HG03571 (cell line): ENCODE results near the gene DPM3.
"Not testable (repeated sequence)": the region's sequence is repeated elsewhere in the genome, so short reads cannot be mapped to it uniquely, and the experiment has no call there.

Experiments
- ATAC-seq: cut with Tn5 transposase; IDR thresholded peaks from one replicate; pipeline ENCODE4 v1.9.1; 2021; ENCODE audit not compliant: unreplicated experiment

The DPM3 gene

DNA sequence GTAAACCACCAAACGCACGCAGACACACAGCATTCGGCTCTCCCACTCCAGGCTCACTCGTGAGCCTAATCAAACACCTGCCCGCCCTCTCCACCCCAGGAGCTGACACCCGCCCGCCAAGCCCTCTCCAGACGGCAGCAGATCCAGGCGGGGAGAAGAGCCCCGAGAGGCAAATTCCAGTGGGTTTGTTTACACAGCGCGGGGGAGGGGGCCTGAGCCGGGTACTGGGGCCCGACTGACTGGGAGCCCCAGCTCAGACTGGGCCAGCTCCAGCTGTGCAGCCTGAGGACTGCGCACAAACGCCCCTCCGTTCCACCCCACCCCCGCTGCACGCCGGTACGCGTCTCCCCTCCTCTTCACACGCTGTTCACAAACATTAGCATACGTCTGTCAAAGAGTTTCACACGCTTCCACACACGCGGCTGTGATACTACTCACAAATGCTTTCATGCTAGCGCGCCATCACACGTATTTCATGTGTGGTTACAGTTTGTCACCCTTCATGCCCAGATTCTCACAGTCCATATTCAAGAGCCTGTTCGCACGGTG lies 13.7 kb downstream of the DPM3 start:
- ATAC-seq: no peak

DNA sequence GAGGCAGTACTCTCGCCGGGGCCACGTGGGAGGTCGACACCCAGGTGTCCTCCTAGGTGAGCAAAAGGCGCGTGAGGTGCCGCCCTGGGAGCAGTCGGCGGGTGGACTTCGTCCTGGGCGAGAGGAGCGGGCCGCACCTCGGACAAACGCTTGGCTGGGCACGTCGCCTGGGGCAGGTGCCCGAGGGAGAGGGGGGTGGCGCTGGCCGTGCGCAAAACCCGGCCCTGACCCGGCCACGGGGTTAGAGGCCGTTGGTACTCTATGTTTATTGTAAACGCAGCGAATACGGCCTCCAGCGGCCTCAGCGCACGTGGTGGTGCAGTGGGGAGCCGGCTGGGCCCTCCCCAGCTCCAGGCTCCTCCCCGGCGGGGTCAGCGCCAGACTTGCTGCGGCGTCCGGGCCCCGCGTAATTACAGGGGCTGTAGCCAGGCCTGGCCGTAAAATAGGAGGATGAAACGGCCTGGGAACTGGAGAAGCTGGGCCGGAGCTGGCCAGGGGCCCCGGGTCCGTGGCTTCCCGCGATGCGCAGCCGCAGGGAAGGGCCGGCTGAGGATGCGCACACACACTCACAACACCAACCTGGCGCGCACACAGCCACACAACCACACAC lies 14.3 kb downstream of the DPM3 start:
- ATAC-seq: no peak

DNA sequence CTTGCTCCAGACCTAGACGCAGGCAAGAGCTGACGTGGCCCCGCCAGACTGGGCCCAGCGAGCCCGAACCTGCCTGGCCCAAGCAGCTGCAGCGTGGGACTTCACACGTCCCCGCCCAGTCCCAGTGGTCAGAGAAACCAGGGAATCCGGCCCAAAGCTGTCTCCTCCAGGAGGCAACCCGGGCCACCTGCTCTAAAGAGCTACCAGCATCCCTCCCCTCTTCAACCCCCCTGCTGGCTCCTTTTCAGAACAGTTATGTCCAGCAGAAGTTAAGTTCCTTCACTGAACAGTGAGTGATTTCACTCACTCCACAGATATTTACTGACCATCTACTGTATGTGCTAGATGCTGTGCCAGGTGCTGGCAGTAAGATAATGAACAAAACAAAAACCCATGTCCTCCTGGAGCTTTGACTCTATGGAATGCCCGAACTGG lies 14.8 kb downstream of the DPM3 start:
- ATAC-seq: no peak

DNA sequence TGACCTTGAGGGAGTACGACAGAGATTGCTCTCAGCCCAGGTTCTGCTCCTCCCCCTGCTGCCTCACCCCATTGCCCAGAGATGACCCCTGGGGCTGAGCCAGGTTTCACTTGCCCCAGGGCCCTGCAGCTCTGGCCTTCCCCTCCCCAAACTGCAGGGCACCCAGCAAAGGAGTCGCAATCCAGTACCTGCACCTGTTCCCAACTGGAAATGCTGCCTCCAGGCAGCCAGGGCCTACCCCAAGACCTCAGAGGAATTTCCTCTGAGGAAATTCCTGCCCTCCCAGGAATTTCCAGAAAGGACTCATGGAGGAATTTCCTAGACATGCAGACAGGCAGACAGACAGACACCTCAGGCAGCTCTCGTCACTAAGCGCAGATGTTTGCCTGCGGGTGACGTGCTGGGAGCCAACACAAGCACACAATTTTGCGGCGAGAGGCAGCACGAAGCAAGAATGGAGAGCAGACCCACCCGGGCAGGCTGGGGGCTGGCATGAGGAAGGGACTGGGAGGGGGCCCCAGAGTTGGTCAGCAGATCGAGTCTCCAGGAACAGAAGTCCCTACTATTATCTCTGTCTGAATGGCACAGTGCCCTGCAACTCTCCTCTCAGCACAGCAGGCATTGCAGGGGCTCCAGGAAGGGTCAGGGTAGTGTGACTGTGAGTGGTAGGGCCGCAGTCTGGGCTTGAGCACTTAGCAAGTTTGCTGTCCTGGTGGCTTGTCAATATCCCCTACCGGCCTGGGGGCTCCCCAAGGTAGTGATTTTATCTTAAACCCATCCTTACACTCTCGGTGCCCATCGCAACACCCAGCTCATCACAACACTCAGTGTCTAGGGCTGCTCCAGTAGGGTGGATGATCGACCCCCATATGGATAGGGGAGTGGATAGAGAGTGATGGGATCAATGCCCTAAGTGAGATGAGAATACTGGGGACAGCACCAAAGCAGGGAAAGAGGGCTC lies 15.5 kb downstream of the DPM3 start:
- ATAC-seq: no peak

DNA sequence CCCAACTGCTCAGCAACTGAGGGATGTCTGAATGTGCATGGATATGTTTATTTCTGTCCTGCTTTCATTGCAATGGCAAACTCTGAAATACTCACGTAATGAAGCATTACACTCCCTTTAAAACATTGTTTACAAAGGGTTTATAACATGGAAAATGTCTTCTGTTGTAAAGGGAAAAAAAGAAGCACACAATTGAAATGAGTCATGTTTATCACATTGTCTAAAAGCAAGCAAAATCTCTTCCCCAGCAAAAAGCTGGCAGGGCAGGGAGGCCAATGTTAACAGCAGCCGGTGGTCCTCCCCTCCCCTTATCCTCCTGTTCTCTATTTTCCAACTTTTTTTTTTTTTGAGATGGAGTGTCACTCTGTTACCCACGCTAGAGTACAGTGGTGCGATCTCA lies 16.5 kb downstream of the DPM3 start:
- no peak for ATAC-seq

DNA sequence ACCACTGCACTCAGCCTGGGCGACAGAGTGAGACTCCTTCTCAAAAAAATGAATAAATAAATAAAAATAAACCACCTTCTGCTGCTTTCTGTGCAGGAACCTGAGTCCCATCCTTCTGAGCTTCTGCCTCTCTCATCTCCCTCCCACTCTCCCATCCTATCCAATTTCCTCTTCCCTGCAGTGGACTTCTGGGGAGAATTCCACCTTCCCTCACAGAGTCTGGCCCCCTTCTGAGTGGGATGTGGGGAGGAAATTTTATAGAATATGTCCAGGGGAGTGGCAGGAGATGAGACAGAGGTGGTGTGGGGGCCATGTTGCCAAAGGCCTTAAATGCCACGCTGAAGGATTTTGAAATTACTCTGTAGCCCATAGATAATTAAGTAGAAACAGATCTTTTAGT lies 18.0 kb downstream of the DPM3 start:
- no peak for ATAC-seq

GRCh38 chr1:155121249-155121648 lies 19.1 kb downstream of the DPM3 start:
- no peak for ATAC-seq

DNA sequence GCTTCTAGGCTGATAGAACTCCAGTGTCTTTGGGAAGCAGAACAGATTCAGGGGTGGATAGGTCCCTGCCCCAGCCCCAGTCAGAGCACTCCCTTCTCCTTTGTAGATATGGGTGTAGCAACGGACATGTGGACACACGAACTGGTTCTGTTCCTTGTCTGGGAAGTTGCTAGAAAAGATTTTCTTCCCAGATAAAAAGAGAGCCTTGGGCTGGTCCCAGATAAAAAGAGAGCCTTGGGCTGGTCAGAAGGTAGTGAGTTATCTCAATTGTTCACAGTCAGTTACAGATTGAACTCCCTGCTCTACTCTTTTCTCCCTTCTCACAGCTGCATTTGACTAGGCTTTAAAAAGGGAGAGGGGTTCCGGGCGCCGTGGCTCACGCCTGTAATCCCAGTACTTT lies 20.1 kb downstream of the DPM3 start:
- ATAC-seq: no peak

- ATAC-seq: not testable (repeated sequence)
Measured at GRCh38 chr1:155118090-155118489, 22.2 kb downstream of the DPM3 start.

- no peak for ATAC-seq
Measured at GRCh38 chr1:155117610-155118009, 22.7 kb downstream of the DPM3 start.

DNA sequence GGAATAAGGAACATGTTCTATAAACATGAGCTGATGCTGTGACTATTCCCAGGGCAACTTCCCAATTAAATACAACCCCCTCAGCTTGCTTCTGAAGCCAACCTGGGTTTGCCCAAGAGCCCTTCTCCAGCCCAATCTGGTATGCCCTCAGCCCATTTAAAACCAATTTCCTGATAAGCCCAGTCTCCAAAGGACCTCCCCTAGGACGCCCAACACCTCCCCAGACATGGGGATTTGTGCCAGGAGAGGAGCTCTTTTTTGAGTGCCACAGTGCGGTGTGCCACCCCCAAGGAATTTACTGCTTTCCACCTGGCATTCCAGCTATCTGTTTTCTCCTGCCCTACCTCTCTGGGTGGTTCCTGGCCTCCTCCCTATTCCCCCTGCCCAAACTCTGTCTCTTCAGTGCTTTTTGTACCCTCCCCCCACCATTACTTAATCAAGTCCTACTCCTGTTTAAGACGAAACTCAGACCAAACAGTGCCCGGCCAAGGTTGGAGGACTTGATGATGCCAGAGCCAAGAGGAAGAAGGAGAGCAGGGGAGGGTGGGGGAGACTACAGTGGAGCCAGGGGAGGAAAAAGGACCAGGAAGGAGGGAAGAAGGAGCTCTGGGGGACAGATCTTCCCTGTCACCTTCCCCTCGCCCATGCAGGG lies 24.1 kb downstream of the DPM3 start:
- ATAC-seq: no peak

GRCh38 chr1:155113450-155113980 lies 26.8 kb downstream of the DPM3 start:
- ATAC-seq: no peak

GRCh38 chr1:155110826-155111225 lies 29.5 kb downstream of the DPM3 start:
- no peak for ATAC-seq

DNA sequence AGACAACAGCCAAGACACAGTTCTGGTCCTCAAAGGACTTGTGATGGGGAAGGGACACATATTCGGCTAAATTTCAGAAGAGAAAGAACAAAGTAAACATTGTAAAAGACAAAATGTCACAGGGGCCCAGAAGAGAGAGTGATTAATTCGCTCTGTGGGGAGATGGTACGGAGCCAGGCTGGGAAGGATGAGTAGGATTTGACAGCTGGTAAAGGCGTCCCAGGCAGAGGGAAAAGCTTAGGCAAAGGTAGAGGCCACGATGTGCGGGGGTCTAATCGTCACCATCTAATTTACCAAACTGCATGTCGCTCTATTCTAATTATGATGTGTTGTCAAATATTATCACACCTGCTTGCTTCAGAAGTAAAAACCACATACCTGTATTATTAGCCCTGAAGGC lies 29.9 kb downstream of the DPM3 start:
- no peak for ATAC-seq

DNA sequence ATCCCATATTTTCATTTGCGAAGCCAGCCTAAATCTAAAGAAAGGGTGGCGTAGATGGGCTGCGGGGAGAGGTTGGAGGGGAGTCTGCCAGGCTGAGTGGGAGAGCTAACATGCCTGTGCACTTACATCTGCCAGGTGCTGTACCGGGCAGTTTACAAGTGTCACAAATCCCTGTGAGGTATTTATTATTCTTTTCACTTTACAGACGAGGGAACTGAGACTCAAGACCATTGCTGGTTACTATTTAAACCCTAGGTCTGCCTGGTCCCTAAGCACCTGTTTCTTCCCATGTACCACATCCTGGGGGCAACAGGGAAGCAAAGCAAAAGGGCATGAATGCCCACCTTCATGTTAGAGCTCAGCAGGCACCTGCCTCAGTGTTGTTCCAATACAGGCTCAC lies 32.0 kb downstream of the DPM3 start:
- ATAC-seq: no peak

GRCh38 chr1:155107309-155108264 lies 32.7 kb downstream of the DPM3 start:
- ATAC-seq: no peak

- ATAC-seq: no peak
Measured at GRCh38 chr1:155106862-155107261, 33.5 kb downstream of the DPM3 start.

GRCh38 chr1:155105604-155106011 lies 34.7 kb downstream of the DPM3 start:
- ATAC-seq: no peak

DNA sequence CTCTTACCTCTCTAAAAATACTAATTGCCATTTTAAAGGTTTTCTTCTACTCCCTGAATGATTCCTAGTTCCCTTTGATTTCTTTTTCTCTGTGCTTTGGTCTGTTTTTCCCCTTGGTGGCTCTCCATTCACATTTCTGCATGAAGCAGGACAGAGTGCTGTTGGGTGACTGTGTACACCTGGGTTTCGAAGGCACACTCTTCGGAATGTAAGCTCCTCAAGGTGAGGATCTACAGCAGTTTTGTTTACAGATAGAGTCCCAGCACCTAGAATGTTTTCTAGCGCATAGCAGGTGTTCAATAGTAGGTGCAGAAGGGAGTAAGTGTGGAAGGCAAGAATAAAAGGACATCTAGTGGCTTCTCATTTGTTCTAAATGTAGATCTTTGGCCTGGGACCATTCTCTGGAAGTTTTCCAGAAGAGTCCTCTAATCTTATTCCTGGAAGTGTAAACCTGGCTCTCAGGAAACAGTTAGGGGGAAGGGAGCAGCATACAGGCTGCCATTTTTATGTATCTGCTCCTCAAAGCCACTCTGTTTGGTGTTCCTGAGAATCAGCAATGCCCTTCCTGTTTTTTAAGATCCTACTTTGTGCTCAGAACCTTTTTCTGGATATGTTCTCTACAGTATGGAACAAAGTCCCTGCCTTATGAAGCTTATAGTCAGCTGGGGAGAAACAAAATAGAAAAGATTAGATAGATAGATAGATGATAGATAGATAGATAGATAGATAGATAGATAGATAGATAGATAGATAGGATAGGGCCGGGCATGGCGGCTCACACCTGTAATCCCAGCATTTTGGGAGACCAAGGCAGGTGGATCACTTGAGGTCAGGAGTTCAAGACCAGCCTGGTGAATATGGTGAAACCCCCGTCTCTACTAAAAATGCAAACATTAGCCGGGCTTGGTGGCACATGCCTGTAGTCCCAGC lies 35.5 kb downstream of the DPM3 start:
- no peak for ATAC-seq
